Astrocyte (in vitro differentiated cells and primary cell): Measurements from ENCODE around the gene PPT1.

Experiments
- CTCF ChIP-seq: IDR thresholded peaks from 2 replicates; pipeline ENCODE4 v1.5.1; 2011; ENCODE audit warnings: low read depth, mild to moderate bottlenecking, inconsistent platforms, low read length, moderate library complexity; ENCODE audit not compliant: insufficient read depth
- EZH2 ChIP-seq: IDR thresholded peaks from 2 replicates; pipeline ENCODE4 v1.6.1; 2012; ENCODE audit warnings: mild to moderate bottlenecking, low read length, inconsistent platforms; ENCODE audit not compliant: insufficient read depth

GRCh38 chr1:40133839-40134238 lies 36.8 kb upstream of the PPT1 start:
- TF ChIP-seq CTCF (no peak), EZH2 (no peak)
